ENCODE measurements around the gene PAPPA.

The PAPPA gene

DNA sequence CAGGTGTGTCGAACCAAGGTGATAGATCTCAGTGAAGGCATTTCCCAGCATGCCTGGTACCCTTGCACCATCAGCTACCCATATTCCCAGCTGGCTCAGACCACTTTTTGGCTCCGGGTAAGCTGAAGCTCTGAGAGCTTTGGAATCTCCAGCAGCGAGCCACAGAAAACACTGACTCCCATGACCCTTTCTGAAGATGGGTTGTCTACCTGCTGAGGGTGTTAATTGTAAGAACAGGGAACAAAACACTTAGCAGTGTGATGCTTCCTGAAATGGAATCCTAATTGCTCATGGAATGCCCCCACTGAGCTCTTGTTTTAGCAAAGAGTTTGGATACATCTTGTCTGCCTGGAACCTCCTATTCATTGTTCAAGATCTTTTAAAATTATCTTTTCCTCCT is 177.7 kb downstream of the PAPPA start:
- TF ChIP-seq, protein P1, sequence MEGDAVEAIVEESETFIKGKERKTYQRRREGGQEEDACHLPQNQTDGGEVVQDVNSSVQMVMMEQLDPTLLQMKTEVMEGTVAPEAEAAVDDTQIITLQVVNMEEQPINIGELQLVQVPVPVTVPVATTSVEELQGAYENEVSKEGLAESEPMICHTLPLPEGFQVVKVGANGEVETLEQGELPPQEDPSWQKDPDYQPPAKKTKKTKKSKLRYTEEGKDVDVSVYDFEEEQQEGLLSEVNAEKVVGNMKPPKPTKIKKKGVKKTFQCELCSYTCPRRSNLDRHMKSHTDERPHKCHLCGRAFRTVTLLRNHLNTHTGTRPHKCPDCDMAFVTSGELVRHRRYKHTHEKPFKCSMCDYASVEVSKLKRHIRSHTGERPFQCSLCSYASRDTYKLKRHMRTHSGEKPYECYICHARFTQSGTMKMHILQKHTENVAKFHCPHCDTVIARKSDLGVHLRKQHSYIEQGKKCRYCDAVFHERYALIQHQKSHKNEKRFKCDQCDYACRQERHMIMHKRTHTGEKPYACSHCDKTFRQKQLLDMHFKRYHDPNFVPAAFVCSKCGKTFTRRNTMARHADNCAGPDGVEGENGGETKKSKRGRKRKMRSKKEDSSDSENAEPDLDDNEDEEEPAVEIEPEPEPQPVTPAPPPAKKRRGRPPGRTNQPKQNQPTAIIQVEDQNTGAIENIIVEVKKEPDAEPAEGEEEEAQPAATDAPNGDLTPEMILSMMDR (IDR thresholded peaks at IDR 0.05; ENCODE audit: insufficient read depth, low read length, missing control alignments), result no peak
- ChIA-PET POLR2A (no interaction called here), CTCF (interaction anchor here (2.3 kb wide), 1 partner anchor 738 kb away, joined by 5 read pairs; no protein-coding TSS in a partner anchor)
- no peak for DNase-seq (ENCODE audit: low read depth, low spot score)
- H3K4me3 ChIP-seq (ENCODE audit: low read depth, low read length), result no peak overlapping the region

- no peak overlapping the region for H3K4me3 ChIP-seq (ENCODE audit: low read depth, low read length)
- ChIA-PET CTCF (interaction anchor here (2.3 kb wide), 1 partner anchor 739 kb away, joined by 5 read pairs; no protein-coding TSS in a partner anchor), POLR2A (no interaction called here)
- no peak for DNase-seq (ENCODE audit: low read depth, low spot score)
- TF ChIP-seq, protein P1 (IDR thresholded peaks at IDR 0.05; ENCODE audit: insufficient read depth, low read length, missing control alignments), result no peak
Measured at GRCh38 chr9:116332090-116332489, 178.5 kb downstream of the PAPPA start.

GRCh38 chr9:116333254-116333653 is 179.7 kb downstream of the PAPPA start:
- H3K4me3 ChIP-seq (ENCODE audit: low read depth, low read length), result no peak overlapping the region
- TF ChIP-seq, protein P1 (IDR thresholded peaks at IDR 0.05; ENCODE audit: insufficient read depth, low read length, missing control alignments), result no peak
- DNase-seq (ENCODE audit: low read depth, low spot score), result no peak
- ChIA-PET POLR2A (no interaction called here), CTCF (interaction anchor here (2.3 kb wide), 1 partner anchor 740 kb away, joined by 5 read pairs; no protein-coding TSS in a partner anchor)

DNA sequence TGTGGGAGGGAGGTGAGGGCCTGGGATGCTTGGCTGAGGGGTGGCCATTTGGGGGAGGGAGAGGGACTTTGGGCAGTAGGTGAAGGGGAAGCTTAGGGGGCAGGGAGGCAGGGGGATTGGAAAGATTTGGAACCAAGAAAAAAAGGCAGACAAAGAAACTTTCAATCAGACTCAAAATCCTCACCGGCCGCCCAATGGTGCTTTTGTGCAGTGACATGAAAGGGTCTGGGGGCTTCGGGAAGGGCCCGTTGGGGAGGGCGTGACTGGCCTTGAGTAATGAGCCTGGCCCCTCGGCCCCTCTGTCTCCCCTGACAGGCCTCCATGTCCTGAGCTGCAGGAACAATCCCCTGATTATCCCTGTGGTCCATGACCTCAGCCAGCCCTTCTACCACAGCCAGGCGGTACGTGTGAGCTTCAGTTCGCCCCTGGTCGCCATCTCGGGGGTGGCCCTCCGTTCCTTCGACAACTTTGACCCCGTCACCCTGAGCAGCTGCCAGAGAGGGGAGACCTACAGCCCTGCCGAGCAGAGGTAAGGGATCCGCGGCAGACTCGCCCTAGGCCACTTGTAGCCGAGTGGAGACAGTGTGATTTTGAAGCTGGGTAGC is 181.1 kb downstream of the PAPPA start:
- ChIA-PET POLR2A (no interaction called here), CTCF (interaction anchor here (1.2 kb wide), 1 partner anchor 740 kb away, joined by 4 read pairs; no protein-coding TSS in a partner anchor)
- DNase-seq (ENCODE audit: low read depth, low spot score), result no peak
- H3K4me3 ChIP-seq (ENCODE audit: low read depth, low read length), result no peak overlapping the region
- TF ChIP-seq, protein P1 (IDR thresholded peaks at IDR 0.05; ENCODE audit: insufficient read depth, low read length, missing control alignments), result no peak

- ChIA-PET POLR2A (no interaction called here), CTCF (interaction anchor here (1.2 kb wide), 1 partner anchor 741 kb away, joined by 4 read pairs; no protein-coding TSS in a partner anchor)
- no peak overlapping the region for H3K4me3 ChIP-seq (ENCODE audit: low read depth, low read length)
- TF ChIP-seq, protein P1 (IDR thresholded peaks at IDR 0.05; ENCODE audit: insufficient read depth, low read length, missing control alignments), result no peak
- no peak for DNase-seq (ENCODE audit: low read depth, low spot score)
Measured at GRCh38 chr9:116335392-116335791, 181.8 kb downstream of the PAPPA start.

DNA sequence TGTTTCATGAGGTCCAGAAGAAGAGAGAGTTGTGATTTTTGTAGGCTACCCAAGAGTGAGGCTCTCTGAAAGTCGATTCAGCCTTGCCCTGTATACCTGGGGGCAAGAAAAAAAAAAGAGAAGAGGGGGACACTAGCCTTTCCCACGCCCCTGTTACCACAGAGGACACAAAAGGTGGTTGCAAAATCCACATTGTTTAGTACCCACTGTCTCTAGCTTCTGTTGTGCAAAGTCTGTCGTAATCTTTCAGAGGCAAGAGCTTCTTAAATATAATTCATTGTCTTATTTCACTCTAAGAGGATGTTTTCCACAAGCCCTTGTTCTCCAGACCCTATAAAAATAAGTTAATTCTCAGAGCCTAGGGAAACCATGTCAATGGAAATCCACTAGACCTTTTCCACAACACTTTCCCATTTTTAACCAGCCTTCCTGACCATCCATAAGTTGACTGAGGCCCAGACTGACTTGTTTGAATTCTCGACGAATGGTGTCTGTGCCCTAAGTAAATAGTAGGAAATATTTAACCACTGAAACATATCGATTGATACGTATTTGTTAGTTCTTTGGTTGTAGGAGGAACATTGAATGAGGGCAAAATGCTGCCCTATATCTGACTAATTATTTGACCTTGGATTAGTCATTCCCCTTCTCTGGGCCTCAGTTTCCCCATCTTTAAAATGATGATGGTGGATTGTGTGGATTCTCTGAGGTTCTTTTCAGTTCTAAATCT is 182.7 kb downstream of the PAPPA start:
- TF ChIP-seq, protein P1 (IDR thresholded peaks at IDR 0.05; ENCODE audit: insufficient read depth, low read length, missing control alignments), result no peak
- ChIA-PET POLR2A (no interaction called here), CTCF (no interaction called here)
- no peak overlapping the region for H3K4me3 ChIP-seq (ENCODE audit: low read depth, low read length)
- no peak for DNase-seq (ENCODE audit: low read depth, low spot score)
